CD8-positive, alpha-beta memory T cell (primary cell): ENCODE measurements around the gene CHST11. TPM values are rescaled to one million over a fixed set of nuclear protein-coding genes. Genes with fewer than 3 reads are reported as not detected.
A peak's percentile ranks its signal among the peaks of the same experiment; 100 is the strongest.

Source experiments
- CTCF ChIA-PET: fragments of 350-600 bp; sonication (Branson Sonifier 250); formaldehyde crosslinking; loops from one replicate; lab custom pipeline; 2021; ENCODE audit warnings: antibody characterized with exemption; lab: Charles Lee
- POLR2A ChIA-PET: fragments of 350-600 bp; sonication (Branson Sonifier 250); formaldehyde crosslinking; loops from one replicate; lab custom pipeline; 2021; ENCODE audit warnings: antibody characterized with exemption; lab: Charles Lee
- DNase-seq, 5 donors: peaks; one replicate each; pipeline versions ENCODE4 v3.0.0 to v3.0.0-alpha.2; 2020 to 2022; ENCODE audit warnings: mixed read lengths in 1 of 5
- H3K27ac ChIP-seq: one replicate; pipeline ENCODE4 v1.7.0; 2013; ENCODE audit warnings: low read depth, mild to moderate bottlenecking, low read length, moderate library complexity
- H3K27me3 ChIP-seq: 2 replicates; pipeline ENCODE4 v1.7.0; 2013; ENCODE audit warnings: low read length, mild to moderate bottlenecking; ENCODE audit not compliant: insufficient read depth, poor library complexity, severe bottlenecking
- H3K36me3 ChIP-seq: 2 replicates; pipeline ENCODE4 v1.7.0; 2013; ENCODE audit warnings: mild to moderate bottlenecking, low read length, moderate library complexity; ENCODE audit not compliant: insufficient read depth
- H3K4me1 ChIP-seq: 2 replicates; pipeline ENCODE4 v1.7.0; 2013; ENCODE audit warnings: mild to moderate bottlenecking, low read length, moderate library complexity; ENCODE audit not compliant: insufficient read depth
- H3K4me3 ChIP-seq: 2 replicates; pipeline ENCODE4 v1.7.0; 2013; ENCODE audit warnings: mild to moderate bottlenecking, low read length
- H3K9me3 ChIP-seq: 2 replicates; pipeline ENCODE4 v1.7.0; 2013; ENCODE audit warnings: mild to moderate bottlenecking, low read length
- H3K27ac Mint-ChIP-seq, 8 donors: one replicate each; pipeline ENCODE4 v1.8.0; 2020 to 2021; ENCODE audit warnings: mixed read lengths in 8 of 8, mild to moderate bottlenecking in 6 of 8, inconsistent platforms in 3 of 8, moderate library complexity in 3 of 8
- H3K27me3 Mint-ChIP-seq, 2 donors: one replicate each; pipeline ENCODE4 v1.8.0; 2020 to 2021; ENCODE audit warnings: mixed read lengths in 2 of 2, mild to moderate bottlenecking in 1 of 2, moderate library complexity in 1 of 2
- H3K36me3 Mint-ChIP-seq, 3 donors: one replicate each; pipeline ENCODE4 v1.8.0; 2020 to 2021; ENCODE audit warnings: mixed read lengths in 3 of 3, inconsistent platforms in 1 of 3, mild to moderate bottlenecking in 1 of 3
- H3K4me1 Mint-ChIP-seq, 3 donors: one replicate each; pipeline ENCODE4 v1.8.0; 2020 to 2021; ENCODE audit warnings: mixed read lengths in 3 of 3, inconsistent platforms in 1 of 3, mild to moderate bottlenecking in 1 of 3
- H3K4me3 Mint-ChIP-seq, 7 donors: one replicate each; pipeline ENCODE4 v1.8.0; 2020 to 2021; ENCODE audit warnings: mixed read lengths in 7 of 7, mild to moderate bottlenecking in 6 of 7, moderate library complexity in 4 of 7, inconsistent platforms in 2 of 7
- H3K9me3 Mint-ChIP-seq, 5 donors: one replicate each; pipeline ENCODE4 v1.8.0; 2020 to 2022; ENCODE audit warnings: mixed read lengths in 5 of 5, mild to moderate bottlenecking in 3 of 5, moderate library complexity in 2 of 5, inconsistent platforms in 1 of 5
- polyA plus RNA-seq: library from polyadenylated mRNA; unstranded; fragments of 300-500 nt; fragmentation: Illumina TruSeq; gene quantifications from one replicate; pipeline ENCODE4 v1.2.3, GENCODE V29; 2021
- total RNA-seq, 2 experiments: library from RNA; stranded (reverse); gene quantifications; one replicate each; pipeline ENCODE4 v1.2.3, GENCODE V29; 2021

CHST11 gene
- total RNA-seq (10 to 100 TPM; 47.8 to 51.5 TPM), polyA plus RNA-seq (76.8 TPM)

DNA sequence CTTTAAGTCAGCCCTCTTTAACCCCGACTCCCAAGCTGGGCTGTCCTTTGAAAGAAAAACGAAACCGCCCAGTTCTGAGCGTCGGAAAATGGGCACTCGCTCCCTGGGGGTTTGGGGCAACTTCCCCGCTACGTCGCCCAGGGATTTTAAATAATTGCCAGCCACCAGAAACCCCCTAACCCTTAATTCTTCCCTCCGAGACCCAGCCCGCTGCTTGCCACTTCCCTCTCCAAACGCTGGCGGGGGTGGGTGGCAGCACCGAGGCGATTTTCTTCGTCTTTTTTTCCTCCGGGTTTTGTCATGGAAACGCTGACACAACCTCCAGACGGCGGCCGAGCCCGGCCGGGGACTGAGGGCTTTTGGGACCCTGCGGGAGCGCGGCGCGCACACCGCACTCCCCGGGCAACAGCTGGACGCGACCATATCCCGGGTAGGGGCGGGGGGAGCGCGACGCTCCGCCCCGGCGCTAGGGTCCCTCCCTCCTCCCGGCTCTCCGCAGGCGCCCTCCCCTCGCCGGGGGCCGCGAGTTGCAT is at the start of gene CHST11:
CHST11 (plus strand) TSS at position 532 of the 533 bp plus-strand sequence.
- POLR2A ChIA-PET = interaction anchor here (0.5 to 1.8 kb wide), 5 partner anchors 15 to 147 kb away, joined by 3 to 6 read pairs (median 3); no protein-coding TSS in a partner anchor
- Histone ChIP-seq H3K27ac (peak within 1 kb of the TSS; percentile 83), H3K9me3 (no peaks in the 10 kb centered on the region), H3K4me3 (peak within 1 kb of the TSS; percentile 94), H3K4me1 (peaks cover 27% of the 10 kb centered on the region), H3K27me3 (no peaks in the 10 kb centered on the region), H3K36me3 (no peaks in the 10 kb centered on the region)
- Mint-ChIP-seq H3K4me3 (peak within 1 kb of the TSS; percentile 92 to 100 (median 97)), H3K9me3 (peaks cover 0 to 2% (median 0%) of the 10 kb centered on the region in 5 donors), H3K4me1 (peaks cover 36 to 49% (median 44%) of the 10 kb centered on the region in 3 donors), H3K27ac (peak within 1 kb of the TSS; percentile 86 to 99 (median 96)), H3K27me3 (no peaks in the 10 kb centered on the region), H3K36me3 (peaks cover 0 to 26% (median 0%) of the 10 kb centered on the region in 3 donors)
- DNase-seq = peak; percentile 62 to 82 (median 67)
- CTCF ChIA-PET = interaction anchor here (0.7 to 3.7 kb wide), 15 partner anchors 12 to 325 kb away, joined by 3 to 13 read pairs (median 4); no protein-coding TSS in a partner anchor

DNA sequence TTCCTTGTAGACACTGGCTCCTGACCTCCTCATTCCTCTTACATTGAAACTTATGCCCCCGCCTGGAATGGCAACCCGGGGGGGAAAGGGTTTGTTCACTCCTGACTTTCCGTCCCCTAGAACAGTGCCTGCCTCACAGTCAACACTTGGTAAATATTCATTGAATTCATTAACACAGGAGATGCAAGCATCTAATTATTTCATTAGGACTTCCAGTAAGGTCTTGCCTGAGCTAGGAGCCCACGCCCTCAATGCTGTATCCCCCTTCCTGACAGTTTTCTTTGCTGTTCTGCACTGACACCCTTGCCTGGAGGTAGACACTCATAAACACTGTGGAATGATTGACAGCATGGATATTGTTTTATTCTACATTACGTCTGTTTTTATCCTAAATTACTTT is 49.3 kb upstream of the CHST11 start:
- ChIA-PET CTCF (no interaction called here), POLR2A (no interaction called here)
- Histone ChIP-seq H3K4me1 (no peaks in the 10 kb centered on the region), H3K9me3 (no peaks in the 10 kb centered on the region), H3K36me3 (no peaks in the 10 kb centered on the region), H3K27ac (no peak overlapping the region), H3K4me3 (no peak overlapping the region), H3K27me3 (no peaks in the 10 kb centered on the region)
- H3K4me3 Mint-ChIP-seq = no peak overlapping the region
- H3K27ac Mint-ChIP-seq = no peak overlapping the region
- peaks cover 3 to 4% of the 10 kb centered on the region in 2 donors for H3K27me3 Mint-ChIP-seq
- no peaks in the 10 kb centered on the region for H3K9me3 Mint-ChIP-seq
- H3K4me1 Mint-ChIP-seq = peaks cover 5 to 8% (median 7%) of the 10 kb centered on the region in 3 donors
- H3K36me3 Mint-ChIP-seq = peaks cover 0 to 2% (median 0%) of the 10 kb centered on the region in 3 donors
- DNase-seq = no peak

DNA sequence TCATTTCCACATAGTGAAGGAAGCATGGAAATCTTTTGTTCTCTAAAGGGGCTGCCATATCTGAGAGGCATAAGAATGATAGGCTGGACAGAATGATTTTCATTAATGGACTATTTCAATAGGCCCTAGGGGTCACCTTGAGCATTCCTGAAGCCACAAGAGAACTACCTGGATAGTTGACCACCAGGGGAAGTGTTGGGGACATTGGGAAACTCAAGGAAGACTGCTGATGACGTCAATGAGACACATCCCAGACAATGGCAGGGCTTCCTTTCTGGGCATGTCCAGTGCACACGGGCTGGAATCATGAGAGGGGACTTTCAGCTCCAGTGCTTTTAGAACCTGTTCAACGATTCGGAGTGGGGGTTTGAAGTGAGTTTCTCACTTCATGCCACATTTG is 48.8 kb upstream of the CHST11 start:
- DNase-seq = no peak
- no peak overlapping the region for H3K27ac Mint-ChIP-seq
- CTCF ChIA-PET = no interaction called here
- Histone ChIP-seq H3K4me1 (no peaks in the 10 kb centered on the region), H3K27me3 (no peaks in the 10 kb centered on the region), H3K9me3 (no peaks in the 10 kb centered on the region), H3K27ac (no peak overlapping the region), H3K36me3 (no peaks in the 10 kb centered on the region), H3K4me3 (no peak overlapping the region)
- no peaks in the 10 kb centered on the region for H3K9me3 Mint-ChIP-seq
- H3K36me3 Mint-ChIP-seq = no peaks in the 10 kb centered on the region
- peaks cover 3 to 4% of the 10 kb centered on the region in 2 donors for H3K27me3 Mint-ChIP-seq
- peaks cover under 1 to 4% (median 2%) of the 10 kb centered on the region in 3 donors for H3K4me1 Mint-ChIP-seq
- H3K4me3 Mint-ChIP-seq = no peak overlapping the region
- POLR2A ChIA-PET = no interaction called here

DNA sequence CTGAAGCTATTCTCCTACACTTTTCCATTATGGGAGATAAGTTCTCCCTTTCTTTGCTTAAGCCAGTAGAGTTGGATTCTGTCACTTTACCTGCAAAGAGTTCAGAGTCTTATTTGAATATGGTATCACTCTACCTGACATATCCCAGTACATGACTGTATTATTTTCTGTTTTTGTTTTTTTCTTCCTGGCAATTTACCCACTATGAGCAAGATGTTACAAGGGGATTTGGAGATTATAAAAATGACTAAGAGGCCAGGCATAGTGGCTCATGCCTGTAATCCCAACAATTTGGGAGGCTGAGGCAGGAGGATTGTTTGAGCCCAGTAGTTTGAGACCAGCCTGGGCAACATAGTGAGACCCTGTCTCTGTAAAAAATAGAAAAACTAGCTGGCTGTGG is 46.4 kb upstream of the CHST11 start:
- Histone ChIP-seq H3K27ac (no peak overlapping the region), H3K9me3 (no peaks in the 10 kb centered on the region), H3K4me1 (no peaks in the 10 kb centered on the region), H3K36me3 (no peaks in the 10 kb centered on the region), H3K27me3 (no peaks in the 10 kb centered on the region), H3K4me3 (no peak overlapping the region)
- H3K9me3 Mint-ChIP-seq = no peaks in the 10 kb centered on the region
- H3K36me3 Mint-ChIP-seq = no peaks in the 10 kb centered on the region
- DNase-seq = no peak
- POLR2A ChIA-PET = no interaction called here
- H3K4me3 Mint-ChIP-seq = no peak overlapping the region
- H3K27ac Mint-ChIP-seq = no peak overlapping the region
- H3K27me3 Mint-ChIP-seq = peaks cover 3 to 4% of the 10 kb centered on the region in 2 donors
- CTCF ChIA-PET = no interaction called here
- H3K4me1 Mint-ChIP-seq = no peaks in the 10 kb centered on the region

DNA sequence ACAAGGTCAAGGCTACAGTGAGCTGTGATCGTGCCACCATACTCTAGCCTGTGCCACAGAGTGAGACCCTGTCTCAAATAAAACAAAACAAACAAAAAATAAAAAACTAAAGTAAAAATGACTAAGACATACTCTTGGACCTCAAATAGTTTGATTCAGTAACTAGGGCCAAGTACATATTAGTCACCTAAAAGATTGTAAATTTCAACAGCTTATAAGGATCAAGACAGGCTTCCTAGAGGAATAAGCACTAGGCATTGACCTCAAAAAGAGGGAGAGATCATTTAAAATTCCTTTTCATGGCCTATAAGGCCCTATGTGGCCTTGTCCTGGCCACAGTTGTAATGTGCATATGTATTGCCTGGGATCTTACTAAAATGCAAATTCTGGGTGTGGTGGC is 46.0 kb upstream of the CHST11 start:
- no peaks in the 10 kb centered on the region for H3K36me3 ChIP-seq
- POLR2A ChIA-PET = no interaction called here
- no peaks in the 10 kb centered on the region for H3K27me3 ChIP-seq
- Mint-ChIP-seq H3K27me3 (peaks cover 3 to 4% of the 10 kb centered on the region in 2 donors), H3K4me1 (no peaks in the 10 kb centered on the region), H3K4me3 (no peak overlapping the region), H3K9me3 (no peaks in the 10 kb centered on the region), H3K27ac (no peak overlapping the region), H3K36me3 (no peaks in the 10 kb centered on the region)
- no peaks in the 10 kb centered on the region for H3K9me3 ChIP-seq
- no peaks in the 10 kb centered on the region for H3K4me1 ChIP-seq
- H3K4me3 ChIP-seq = no peak overlapping the region
- CTCF ChIA-PET = no interaction called here
- H3K27ac ChIP-seq = no peak overlapping the region
- DNase-seq = no peak

DNA sequence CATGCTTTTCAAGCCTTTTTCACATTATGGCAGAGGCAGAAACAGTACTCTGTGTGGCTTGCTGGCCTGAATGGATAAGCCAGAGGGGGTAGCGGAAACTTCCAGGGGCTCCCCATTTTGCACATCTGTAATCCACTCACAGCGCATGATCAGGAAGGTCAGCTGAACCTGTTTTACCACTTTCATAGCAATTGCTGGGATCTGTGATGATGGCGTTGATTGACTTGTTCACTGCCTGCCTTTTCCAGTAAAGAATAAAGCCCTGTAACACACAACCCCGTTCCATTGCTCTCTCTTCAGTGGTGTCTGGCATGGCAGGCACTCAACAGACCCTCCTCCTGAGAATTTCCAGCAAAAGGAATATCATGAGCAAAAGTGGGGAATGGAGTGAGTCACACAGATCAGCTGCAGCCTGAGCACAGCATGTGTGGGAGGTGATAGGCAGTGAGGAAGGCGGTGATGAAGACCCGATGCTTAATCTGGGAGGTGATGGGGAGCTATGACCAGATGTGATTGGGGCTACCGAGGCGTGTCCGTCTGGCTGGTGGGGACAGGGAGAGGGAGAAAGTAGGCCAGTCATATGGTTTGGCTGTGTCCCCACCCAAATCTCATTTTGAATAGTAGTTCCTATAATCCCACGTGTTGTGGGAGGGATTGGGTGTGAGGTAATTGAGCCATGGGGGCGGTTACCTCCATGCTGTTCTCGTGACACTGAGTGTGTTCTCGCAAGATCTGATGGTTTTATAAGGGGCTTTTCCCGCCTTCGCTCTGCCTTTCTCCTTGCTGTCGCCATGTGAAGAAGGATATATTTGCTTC is 44.7 kb upstream of the CHST11 start:
- Mint-ChIP-seq H3K27me3 (peaks cover 3 to 4% of the 10 kb centered on the region in 2 donors), H3K4me1 (no peaks in the 10 kb centered on the region), H3K4me3 (no peak overlapping the region), H3K27ac (peak overlapping the region in 1 of 8 donors; percentile 30), H3K9me3 (no peaks in the 10 kb centered on the region), H3K36me3 (no peaks in the 10 kb centered on the region)
- no peak for DNase-seq
- Histone ChIP-seq H3K27me3 (no peaks in the 10 kb centered on the region), H3K4me1 (no peaks in the 10 kb centered on the region), H3K9me3 (no peaks in the 10 kb centered on the region), H3K36me3 (no peaks in the 10 kb centered on the region), H3K4me3 (no peak overlapping the region), H3K27ac (no peak overlapping the region)
- POLR2A ChIA-PET = no interaction called here
- CTCF ChIA-PET = no interaction called here

DNA sequence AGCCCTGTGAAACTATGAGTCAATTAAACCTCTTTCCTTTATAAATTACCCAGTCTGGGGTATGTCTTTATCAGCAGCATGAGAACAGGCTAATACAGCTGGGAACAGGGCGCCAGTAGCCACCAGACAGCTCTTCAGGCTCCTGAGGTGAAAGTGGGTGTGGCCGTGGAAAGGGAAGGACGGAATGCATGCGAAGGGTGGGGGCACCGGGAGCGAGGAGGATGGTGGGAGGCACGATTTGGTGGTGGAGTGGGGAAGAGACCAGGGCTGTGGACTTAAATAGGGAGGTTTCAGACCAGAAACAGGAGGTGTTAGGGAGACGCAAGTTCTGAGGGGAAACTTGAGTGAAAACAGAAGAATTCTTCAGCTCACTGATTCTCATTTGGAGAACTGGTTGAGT is 44.1 kb upstream of the CHST11 start:
- Histone ChIP-seq H3K9me3 (no peaks in the 10 kb centered on the region), H3K36me3 (no peaks in the 10 kb centered on the region), H3K4me3 (no peak overlapping the region), H3K4me1 (no peaks in the 10 kb centered on the region), H3K27ac (no peak overlapping the region), H3K27me3 (no peaks in the 10 kb centered on the region)
- no peak overlapping the region for H3K4me3 Mint-ChIP-seq
- H3K9me3 Mint-ChIP-seq = no peaks in the 10 kb centered on the region
- H3K4me1 Mint-ChIP-seq = no peaks in the 10 kb centered on the region
- DNase-seq = no peak
- CTCF ChIA-PET = no interaction called here
- no peak overlapping the region for H3K27ac Mint-ChIP-seq
- H3K27me3 Mint-ChIP-seq = peaks cover under 1 to 4% of the 10 kb centered on the region in 2 donors
- no peaks in the 10 kb centered on the region for H3K36me3 Mint-ChIP-seq
- POLR2A ChIA-PET = no interaction called here

DNA sequence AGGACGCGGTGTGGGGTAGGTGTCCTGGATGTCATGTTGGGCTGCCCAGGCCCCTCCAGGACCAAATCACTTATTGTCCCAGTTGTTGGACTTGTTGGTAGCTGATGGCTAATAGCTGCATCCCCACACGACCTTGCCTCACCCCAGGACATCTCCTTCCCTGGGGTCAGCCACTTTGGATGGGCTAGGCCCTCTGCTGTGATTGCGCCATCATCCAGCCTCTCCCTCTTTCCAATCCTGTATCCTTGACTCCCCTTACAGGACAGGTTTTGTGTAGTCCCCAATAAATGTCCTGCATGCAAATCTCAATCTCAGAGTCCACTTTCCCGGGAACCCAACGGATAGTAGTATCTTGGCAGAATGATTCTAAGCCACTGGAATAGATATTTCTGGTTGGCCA is 43.4 kb upstream of the CHST11 start:
- no peak for DNase-seq
- H3K4me1 Mint-ChIP-seq = no peaks in the 10 kb centered on the region
- H3K27me3 Mint-ChIP-seq = peaks cover 0 to 4% of the 10 kb centered on the region in 2 donors
- Histone ChIP-seq H3K27ac (no peak overlapping the region), H3K36me3 (no peaks in the 10 kb centered on the region), H3K4me1 (no peaks in the 10 kb centered on the region), H3K27me3 (no peaks in the 10 kb centered on the region), H3K4me3 (no peak overlapping the region), H3K9me3 (no peaks in the 10 kb centered on the region)
- no peak overlapping the region for H3K4me3 Mint-ChIP-seq
- no peaks in the 10 kb centered on the region for H3K9me3 Mint-ChIP-seq
- ChIA-PET POLR2A (no interaction called here), CTCF (no interaction called here)
- H3K36me3 Mint-ChIP-seq = no peaks in the 10 kb centered on the region
- no peak overlapping the region for H3K27ac Mint-ChIP-seq
